Liver (tissue), 3 donors: ENCODE measurements around the gene PKD2.

Experiments used
- TAF1 ChIP-seq: conservative IDR thresholded peaks from 2 replicates; pipeline ENCODE4 v1.6.1; 2016; ENCODE audit warnings: antibody characterized with exemption, mild to moderate bottlenecking
- YY1 ChIP-seq: IDR thresholded peaks from 2 replicates; pipeline ENCODE4 v1.6.1; 2016; ENCODE audit warnings: antibody characterized with exemption, mild to moderate bottlenecking
- TF ChIP-seq, protein P1 (sequence below): fragments of 150-350 bp; IDR thresholded peaks from 2 replicates; pipeline ENCODE4 v1.5.1; 2017; ENCODE audit warnings: improper control_type of control experiment, low read depth, low read length; ENCODE audit not compliant: missing input control
- TF ChIP-seq, protein P2 (sequence below): IDR thresholded peaks from 2 replicates; pipeline ENCODE4 v1.6.1; 2016; ENCODE audit warnings: antibody characterized with exemption
- donor health status: healthy.
- donor health status: healthy.

DNA sequence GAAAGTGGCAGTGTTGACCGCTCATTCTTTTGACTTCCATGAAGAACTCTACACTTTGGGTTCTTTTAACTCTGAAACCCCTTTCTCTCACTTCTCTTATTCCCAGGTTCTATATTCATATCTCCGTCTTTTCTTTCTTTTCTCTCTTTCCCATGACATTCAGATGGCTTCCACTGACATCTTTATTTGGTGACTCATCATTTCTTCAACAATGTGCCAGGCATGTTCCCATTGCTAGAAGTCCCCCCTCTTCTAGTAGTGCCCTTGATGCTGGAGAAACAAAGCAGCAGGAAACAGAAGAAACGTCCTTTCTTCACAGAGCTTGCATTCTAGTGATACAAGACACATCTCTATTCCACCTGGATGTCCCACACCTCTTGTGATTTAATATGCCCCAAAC, 33.3 kb downstream of the PKD2 start:
- TF ChIP-seq, protein P1, sequence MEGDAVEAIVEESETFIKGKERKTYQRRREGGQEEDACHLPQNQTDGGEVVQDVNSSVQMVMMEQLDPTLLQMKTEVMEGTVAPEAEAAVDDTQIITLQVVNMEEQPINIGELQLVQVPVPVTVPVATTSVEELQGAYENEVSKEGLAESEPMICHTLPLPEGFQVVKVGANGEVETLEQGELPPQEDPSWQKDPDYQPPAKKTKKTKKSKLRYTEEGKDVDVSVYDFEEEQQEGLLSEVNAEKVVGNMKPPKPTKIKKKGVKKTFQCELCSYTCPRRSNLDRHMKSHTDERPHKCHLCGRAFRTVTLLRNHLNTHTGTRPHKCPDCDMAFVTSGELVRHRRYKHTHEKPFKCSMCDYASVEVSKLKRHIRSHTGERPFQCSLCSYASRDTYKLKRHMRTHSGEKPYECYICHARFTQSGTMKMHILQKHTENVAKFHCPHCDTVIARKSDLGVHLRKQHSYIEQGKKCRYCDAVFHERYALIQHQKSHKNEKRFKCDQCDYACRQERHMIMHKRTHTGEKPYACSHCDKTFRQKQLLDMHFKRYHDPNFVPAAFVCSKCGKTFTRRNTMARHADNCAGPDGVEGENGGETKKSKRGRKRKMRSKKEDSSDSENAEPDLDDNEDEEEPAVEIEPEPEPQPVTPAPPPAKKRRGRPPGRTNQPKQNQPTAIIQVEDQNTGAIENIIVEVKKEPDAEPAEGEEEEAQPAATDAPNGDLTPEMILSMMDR: no peak
- no peak for TF ChIP-seq TAF1
- no peak for TF ChIP-seq YY1
- TF ChIP-seq, protein P2, sequence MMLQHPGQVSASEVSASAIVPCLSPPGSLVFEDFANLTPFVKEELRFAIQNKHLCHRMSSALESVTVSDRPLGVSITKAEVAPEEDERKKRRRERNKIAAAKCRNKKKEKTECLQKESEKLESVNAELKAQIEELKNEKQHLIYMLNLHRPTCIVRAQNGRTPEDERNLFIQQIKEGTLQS: no peak
